SU-DHL-6 (cell line): ENCODE results near the gene MAFF.

Experiments
- EZH2phosphoT487 ChIP-seq: fragments of 200-600 bp; sonication (generic), shearing (Covaris generic); conservative IDR thresholded peaks from 2 replicates; pipeline ENCODE4 v1.6.1; 2018; ENCODE audit warnings: mild to moderate bottlenecking, antibody characterized with exemption, low read length, moderate library complexity, mixed read lengths
- TF ChIP-seq, protein P1 (sequence below): fragments of 200-600 bp; sonication (generic); IDR thresholded peaks from one replicate; pipeline ENCODE4 v1.5.1; 2017; ENCODE audit warnings: antibody characterized with exemption, mild to moderate bottlenecking, low read length, moderate library complexity; ENCODE audit not compliant: insufficient read depth, poor library complexity, severe bottlenecking

DNA sequence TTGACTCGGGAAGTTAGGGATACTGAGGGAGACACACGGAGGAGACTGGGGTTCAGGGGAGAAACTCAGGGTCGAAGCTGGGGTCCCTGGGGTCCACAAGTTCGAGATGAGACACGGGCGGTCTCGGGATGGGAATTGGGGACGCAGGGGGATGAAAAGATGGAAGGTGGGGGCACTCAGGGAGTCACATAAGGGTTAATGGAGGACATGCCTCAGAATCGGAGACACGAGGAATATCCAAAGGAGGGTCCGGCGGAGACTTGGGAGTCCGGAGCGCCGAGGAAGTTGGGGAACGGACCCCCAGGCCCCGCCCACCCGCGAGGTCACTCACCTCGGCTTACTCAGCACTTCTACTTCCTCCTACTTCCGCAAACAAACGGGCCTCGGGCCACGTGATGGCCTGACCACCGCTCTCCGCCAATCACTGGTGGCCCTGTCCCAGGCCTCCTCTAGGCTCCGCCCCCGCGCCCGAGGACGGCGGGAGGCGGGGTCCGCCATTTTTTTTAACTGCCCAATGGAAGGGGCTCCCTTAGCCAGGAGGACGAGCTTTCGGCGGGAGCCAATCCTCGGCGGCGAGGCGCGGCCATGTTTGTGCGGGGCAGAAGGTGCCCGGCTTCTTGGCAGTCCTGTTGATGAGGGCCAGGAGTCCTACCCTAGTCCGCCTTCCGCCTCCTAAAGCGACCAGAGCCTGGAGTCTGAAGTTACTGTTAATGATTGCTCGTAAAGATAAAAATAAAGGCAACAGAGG, 20.2 kb upstream of the MAFF start, which contains the start of gene PLA2G6:
- TF ChIP-seq, protein P1, sequence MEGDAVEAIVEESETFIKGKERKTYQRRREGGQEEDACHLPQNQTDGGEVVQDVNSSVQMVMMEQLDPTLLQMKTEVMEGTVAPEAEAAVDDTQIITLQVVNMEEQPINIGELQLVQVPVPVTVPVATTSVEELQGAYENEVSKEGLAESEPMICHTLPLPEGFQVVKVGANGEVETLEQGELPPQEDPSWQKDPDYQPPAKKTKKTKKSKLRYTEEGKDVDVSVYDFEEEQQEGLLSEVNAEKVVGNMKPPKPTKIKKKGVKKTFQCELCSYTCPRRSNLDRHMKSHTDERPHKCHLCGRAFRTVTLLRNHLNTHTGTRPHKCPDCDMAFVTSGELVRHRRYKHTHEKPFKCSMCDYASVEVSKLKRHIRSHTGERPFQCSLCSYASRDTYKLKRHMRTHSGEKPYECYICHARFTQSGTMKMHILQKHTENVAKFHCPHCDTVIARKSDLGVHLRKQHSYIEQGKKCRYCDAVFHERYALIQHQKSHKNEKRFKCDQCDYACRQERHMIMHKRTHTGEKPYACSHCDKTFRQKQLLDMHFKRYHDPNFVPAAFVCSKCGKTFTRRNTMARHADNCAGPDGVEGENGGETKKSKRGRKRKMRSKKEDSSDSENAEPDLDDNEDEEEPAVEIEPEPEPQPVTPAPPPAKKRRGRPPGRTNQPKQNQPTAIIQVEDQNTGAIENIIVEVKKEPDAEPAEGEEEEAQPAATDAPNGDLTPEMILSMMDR, result no peak
- TF ChIP-seq EZH2phosphoT487, result no peak
